GM23338 (cell line): ENCODE results near the gene ZNF174. TPM values are rescaled to one million over a fixed set of nuclear protein-coding genes. Genes with fewer than 3 reads are reported as not detected.

ENCODE experiments used
- ATAC-seq: fragments of 200-7000 bp; cut with Tn5 transposase; 3 replicates; pipeline ENCODE4 v1.9.1; 2020
- DNase-seq: peaks from one replicate; pipeline ENCODE4 v3.0.0-alpha.2; 2015; ENCODE audit warnings: low spot score
- H2AFZ ChIP-seq: fragments of 200-600 bp; sonication (generic); 2 replicates; pipeline ENCODE4 v1.8.0; 2016; ENCODE audit warnings: antibody characterized with exemption, mild to moderate bottlenecking, moderate library complexity
- H3F3A ChIP-seq: fragments of 200-600 bp; sonication (generic); replicated peaks from 2 replicates; pipeline ENCODE4 v1.8.0; 2017; ENCODE audit warnings: antibody characterized with exemption, mixed run types, low read depth
- H3K27ac ChIP-seq: fragments of 200-600 bp; sonication (generic); 2 replicates; pipeline ENCODE4 v1.6.1; 2016; ENCODE audit warnings: low read depth
- H3K27me3 ChIP-seq: fragments of 200-600 bp; sonication (generic); 2 replicates; pipeline ENCODE4 v1.8.0; 2016; ENCODE audit warnings: mild to moderate bottlenecking, mixed run types, moderate library complexity; ENCODE audit not compliant: insufficient read depth
- H3K36me3 ChIP-seq: fragments of 200-600 bp; sonication (generic); 2 replicates; pipeline ENCODE4 v1.8.0; 2016; ENCODE audit warnings: mild to moderate bottlenecking; ENCODE audit not compliant: insufficient read depth
- H3K4me1 ChIP-seq: fragments of 200-600 bp; sonication (generic); 2 replicates; pipeline ENCODE4 v1.8.0; 2016; ENCODE audit warnings: mild to moderate bottlenecking, moderate library complexity; ENCODE audit not compliant: insufficient read depth
- H3K4me2 ChIP-seq: fragments of 200-600 bp; sonication (generic); 2 replicates; pipeline ENCODE4 v1.7.1; 2017; ENCODE audit warnings: mixed run types
- H3K4me3 ChIP-seq: fragments of 200-600 bp; sonication (generic); 2 replicates; pipeline ENCODE4 v1.6.1; 2016; ENCODE audit warnings: mixed run types
- H3K79me2 ChIP-seq: fragments of 200-600 bp; sonication (generic); replicated peaks from 2 replicates; pipeline ENCODE4 v1.8.0; 2017; ENCODE audit warnings: mild to moderate bottlenecking; ENCODE audit not compliant: insufficient read depth
- H3K9me2 ChIP-seq: fragments of 200-600 bp; sonication (generic); 2 replicates; pipeline ENCODE4 v1.8.0; 2017; ENCODE audit not compliant: insufficient read depth
- H4K20me1 ChIP-seq: fragments of 200-600 bp; sonication (generic); replicated peaks from 2 replicates; pipeline ENCODE4 v1.8.0; 2017; ENCODE audit warnings: mild to moderate bottlenecking; ENCODE audit not compliant: insufficient read depth
- H3K27ac Mint-ChIP-seq: 2 replicates; pipeline ENCODE4 v1.8.0; 2020; ENCODE audit warnings: inconsistent platforms, mild to moderate bottlenecking, moderate library complexity, mixed read lengths
- H3K27me3 Mint-ChIP-seq: 3 replicates; pipeline ENCODE4 v1.8.0; 2022; ENCODE audit warnings: low read depth, mild to moderate bottlenecking, moderate library complexity, mixed read lengths, inconsistent platforms; ENCODE audit not compliant: insufficient read depth, poor library complexity
- H3K36me3 Mint-ChIP-seq: 3 replicates; pipeline ENCODE4 v1.8.0; 2021; ENCODE audit warnings: low read depth, mild to moderate bottlenecking, inconsistent platforms, moderate library complexity, mixed read lengths
- H3K4me1 Mint-ChIP-seq: 3 replicates; pipeline ENCODE4 v1.8.0; 2020; ENCODE audit warnings: mild to moderate bottlenecking, inconsistent platforms, mixed read lengths
- H3K4me3 Mint-ChIP-seq: 3 replicates; pipeline ENCODE4 v1.8.0; 2021; ENCODE audit warnings: moderate library complexity, mild to moderate bottlenecking, inconsistent platforms, mixed read lengths
- H3K9me3 Mint-ChIP-seq: 3 replicates; pipeline ENCODE4 v1.8.0; 2020; ENCODE audit warnings: moderate library complexity, mild to moderate bottlenecking, inconsistent platforms, mixed read lengths
- CTCF ChIP-seq, 2 experiments: fragments of 200-600 bp in 1 of 2; sonication (generic) in 1 of 2; conservative IDR thresholded peaks; 2 replicates each; pipeline versions ENCODE4 v1.5.1 to v1.6.1; 2016 to 2017; ENCODE audit warnings: antibody characterized with exemption in 2 of 2, low read depth in 2 of 2, mild to moderate bottlenecking in 2 of 2, moderate library complexity in 1 of 2
- ETS1 ChIP-seq: IDR thresholded peaks from 2 replicates; pipeline ENCODE4 v1.6.1; 2016; ENCODE audit warnings: antibody characterized with exemption
- EZH2phosphoT487 ChIP-seq: fragments of 200-600 bp; sonication (generic); IDR thresholded peaks from one replicate; pipeline ENCODE4 v1.8.1; 2018; ENCODE audit warnings: antibody characterized with exemption; ENCODE audit not compliant: unreplicated experiment
- NANOG ChIP-seq: IDR thresholded peaks from 2 replicates; pipeline ENCODE4 v1.6.1; 2016; ENCODE audit warnings: antibody characterized with exemption, borderline replicate concordance
- POLR2AphosphoS5 ChIP-seq: IDR thresholded peaks from 2 replicates; pipeline ENCODE4 v1.6.1; 2016; ENCODE audit warnings: antibody characterized with exemption, low read depth
- REST ChIP-seq: IDR thresholded peaks from one replicate; pipeline ENCODE4 v1.6.1; 2018; ENCODE audit warnings: antibody characterized with exemption; ENCODE audit not compliant: unreplicated experiment
- STAT1 ChIP-seq: IDR thresholded peaks from one replicate; pipeline ENCODE4 v1.6.1; 2016; ENCODE audit warnings: antibody characterized with exemption; ENCODE audit not compliant: unreplicated experiment
- ZNF114 ChIP-seq: fragments of 250-450 bp; sonication (Bioruptor Pico); IDR thresholded peaks from 2 replicates; pipeline ENCODE4 v1.5.0; 2020; ENCODE audit warnings: mild to moderate bottlenecking, moderate library complexity
- ZNF331 ChIP-seq: fragments of 250-450 bp; sonication (Bioruptor Pico); IDR thresholded peaks from 2 replicates; pipeline ENCODE4 v1.5.0; 2020; ENCODE audit warnings: low read depth, mild to moderate bottlenecking, moderate library complexity
- ZNF462 ChIP-seq: fragments of 250-450 bp; sonication (Bioruptor Pico); IDR thresholded peaks from 2 replicates; pipeline ENCODE4 v1.5.0; 2020; ENCODE audit warnings: mild to moderate bottlenecking, moderate library complexity
- polyA plus RNA-seq: library from polyadenylated mRNA; unstranded; fragments of >200 nt; fragmentation: Nextera tagmentation; extraction: Ambion mirVana; gene quantifications from 2 replicates; pipeline ENCODE4 v1.2.1, GENCODE V29; 2016
- total RNA-seq: library from RNA; depleted of rRNA; stranded (reverse); fragments of >200 nt; shearing (Covaris generic); gene quantifications from 2 replicates; pipeline ENCODE4 v1.2.3, GENCODE V29; 2014

The ZNF174 gene
- total and polyA plus RNA-seq, 2 experiments from 2014 or later = 9.0 to 13.2 TPM

- H3K4me3 Mint-ChIP-seq = no peak overlapping the region
- Histone ChIP-seq H3K4me1 (no peaks in the 10 kb centered on the region), H3K27me3 (no peaks in the 10 kb centered on the region), H3K36me3 (peaks cover 45% of the 10 kb centered on the region), H3F3A (no peaks in the 10 kb centered on the region), H3K79me2 (no peaks in the 10 kb centered on the region), H3K4me2 (no peak overlapping the region), H4K20me1 (no peaks in the 10 kb centered on the region), H2AFZ (no peak overlapping the region), H3K9me2 (no peaks in the 10 kb centered on the region), H3K4me3 (peak overlapping the region; percentile 29; the same call in 1 of the 2 replicates), H3K27ac (no peak overlapping the region)
- peaks cover 95% of the 10 kb centered on the region for H3K9me3 Mint-ChIP-seq
- no peak for ATAC-seq
- no peak for TF ChIP-seq CTCF (conservative IDR thresholded peaks at IDR 0.05; ENCODE audit: low read depth in 2 of 2)
- TF ChIP-seq ZNF331 (CRISPR knock-in tag) = no peak
- no peak for TF ChIP-seq ETS1
- no peak for TF ChIP-seq REST
- no peak for TF ChIP-seq ZNF462 (CRISPR knock-in tag)
- no peak for TF ChIP-seq NANOG
- no peak for TF ChIP-seq STAT1
- TF ChIP-seq POLR2AphosphoS5 = no peak
- no peak for TF ChIP-seq ZNF114 (CRISPR knock-in tag)
- TF ChIP-seq EZH2phosphoT487 = no peak
- no peak overlapping the region for H3K27ac Mint-ChIP-seq
- peaks cover 84% of the 10 kb centered on the region for H3K36me3 Mint-ChIP-seq
- peaks cover 10% of the 10 kb centered on the region for H3K27me3 Mint-ChIP-seq
- no peaks in the 10 kb centered on the region for H3K4me1 Mint-ChIP-seq
- DNase-seq = peak; percentile 11
These were observed 18.0 kb upstream of the ZNF174 start for GRCh38 chr16:3383045-3383448.
